Neutrophil (primary cell): ENCODE results near the gene EPHA3.

Experiments
- H3K27ac ChIP-seq: fragments of 200-600 bp; sonication (generic); 2 replicates; pipeline ENCODE4 v1.5.1; 2016; ENCODE audit warnings: mild to moderate bottlenecking, moderate library complexity
- H3K27me3 ChIP-seq: fragments of 200-600 bp; sonication (generic); 2 replicates; pipeline ENCODE4 v1.6.0; 2016; ENCODE audit warnings: mild to moderate bottlenecking
- H3K36me3 ChIP-seq: fragments of 200-600 bp; sonication (generic); 2 replicates; pipeline ENCODE4 v1.5.1; 2017
- H3K4me1 ChIP-seq, 2 experiments: fragments of 200-600 bp in 1 of 2; sonication (generic) in 1 of 2; 1 replicate in 1 of 2; 2 replicates in 1 of 2; pipeline versions ENCODE4 v1.5.1 to v1.6.1; 2013 to 2016; ENCODE audit warnings: low read depth in 1 of 2, low read length in 1 of 2, mild to moderate bottlenecking in 1 of 2, moderate library complexity in 1 of 2; ENCODE audit not compliant: control insufficient read depth in 1 of 2, insufficient read depth in 1 of 2
- H3K4me3 ChIP-seq, 2 experiments: fragments of 200-600 bp in 1 of 2; sonication (generic) in 1 of 2; 1 replicate in 1 of 2; 2 replicates in 1 of 2; pipeline ENCODE4 v1.5.1; 2013 to 2016; ENCODE audit warnings: low read depth in 1 of 2, low read length in 1 of 2, mild to moderate bottlenecking in 1 of 2, moderate library complexity in 1 of 2
- H3K9me3 ChIP-seq: fragments of 200-600 bp; sonication (generic); 2 replicates; pipeline ENCODE4 v1.5.1; 2016
- TF ChIP-seq, protein P1 (sequence below): fragments of 200-600 bp; sonication (generic); IDR thresholded peaks from 2 replicates; pipeline ENCODE4 v1.5.1; 2016; ENCODE audit warnings: antibody characterized with exemption

Gene EPHA3

DNA sequence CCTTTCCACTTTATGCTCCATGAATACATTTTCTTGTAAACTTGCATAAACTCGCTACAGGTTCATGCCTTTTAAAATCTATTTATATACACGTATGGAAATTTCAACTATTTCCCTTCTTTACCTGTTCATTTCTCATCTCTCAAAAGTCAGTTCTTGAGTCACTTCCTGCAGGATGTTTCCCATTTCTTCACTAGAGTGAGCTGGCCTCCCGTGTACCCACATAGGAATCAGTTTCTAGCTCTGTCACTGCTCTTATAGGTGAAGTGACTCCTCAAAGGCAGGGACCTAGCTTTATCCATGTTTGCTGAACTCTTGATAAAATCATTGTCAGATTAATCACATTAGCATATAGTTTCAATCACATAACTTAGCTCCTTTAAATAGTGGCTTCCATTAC, 259.7 kb downstream of the EPHA3 start:
- Histone ChIP-seq H3K4me1 (no peaks in the 10 kb centered on the region), H3K27me3 (no peaks in the 10 kb centered on the region), H3K4me3 (no peak overlapping the region), H3K27ac (no peak overlapping the region), H3K9me3 (no peaks in the 10 kb centered on the region), H3K36me3 (no peaks in the 10 kb centered on the region)
- TF ChIP-seq, protein P1, sequence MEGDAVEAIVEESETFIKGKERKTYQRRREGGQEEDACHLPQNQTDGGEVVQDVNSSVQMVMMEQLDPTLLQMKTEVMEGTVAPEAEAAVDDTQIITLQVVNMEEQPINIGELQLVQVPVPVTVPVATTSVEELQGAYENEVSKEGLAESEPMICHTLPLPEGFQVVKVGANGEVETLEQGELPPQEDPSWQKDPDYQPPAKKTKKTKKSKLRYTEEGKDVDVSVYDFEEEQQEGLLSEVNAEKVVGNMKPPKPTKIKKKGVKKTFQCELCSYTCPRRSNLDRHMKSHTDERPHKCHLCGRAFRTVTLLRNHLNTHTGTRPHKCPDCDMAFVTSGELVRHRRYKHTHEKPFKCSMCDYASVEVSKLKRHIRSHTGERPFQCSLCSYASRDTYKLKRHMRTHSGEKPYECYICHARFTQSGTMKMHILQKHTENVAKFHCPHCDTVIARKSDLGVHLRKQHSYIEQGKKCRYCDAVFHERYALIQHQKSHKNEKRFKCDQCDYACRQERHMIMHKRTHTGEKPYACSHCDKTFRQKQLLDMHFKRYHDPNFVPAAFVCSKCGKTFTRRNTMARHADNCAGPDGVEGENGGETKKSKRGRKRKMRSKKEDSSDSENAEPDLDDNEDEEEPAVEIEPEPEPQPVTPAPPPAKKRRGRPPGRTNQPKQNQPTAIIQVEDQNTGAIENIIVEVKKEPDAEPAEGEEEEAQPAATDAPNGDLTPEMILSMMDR = no peak

DNA sequence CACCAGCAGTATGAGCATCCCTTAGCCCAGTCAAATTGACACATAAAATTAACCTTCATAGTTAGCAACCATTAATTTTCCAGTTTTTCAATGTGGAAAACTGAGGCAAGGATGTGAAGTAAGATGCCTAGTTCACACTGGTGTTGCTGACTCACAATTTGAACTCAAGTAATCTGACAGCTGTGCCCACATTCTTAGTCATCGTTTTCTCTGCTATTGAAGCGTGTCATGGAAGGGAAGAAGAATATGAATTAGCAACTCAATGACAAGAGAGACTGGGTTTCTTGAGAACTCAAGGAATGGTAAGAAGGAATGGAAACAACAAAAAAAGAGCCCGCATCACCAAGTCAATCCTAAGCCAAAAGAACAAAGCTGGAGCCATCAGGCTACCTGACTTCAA, 261.4 kb downstream of the EPHA3 start:
- H3K4me1 ChIP-seq = no peaks in the 10 kb centered on the region
- H3K9me3 ChIP-seq = no peaks in the 10 kb centered on the region
- TF ChIP-seq, protein P1 = no peak
- no peaks in the 10 kb centered on the region for H3K36me3 ChIP-seq
- H3K27me3 ChIP-seq = no peaks in the 10 kb centered on the region
- no peak overlapping the region for H3K27ac ChIP-seq
- H3K4me3 ChIP-seq = no peak overlapping the region

DNA sequence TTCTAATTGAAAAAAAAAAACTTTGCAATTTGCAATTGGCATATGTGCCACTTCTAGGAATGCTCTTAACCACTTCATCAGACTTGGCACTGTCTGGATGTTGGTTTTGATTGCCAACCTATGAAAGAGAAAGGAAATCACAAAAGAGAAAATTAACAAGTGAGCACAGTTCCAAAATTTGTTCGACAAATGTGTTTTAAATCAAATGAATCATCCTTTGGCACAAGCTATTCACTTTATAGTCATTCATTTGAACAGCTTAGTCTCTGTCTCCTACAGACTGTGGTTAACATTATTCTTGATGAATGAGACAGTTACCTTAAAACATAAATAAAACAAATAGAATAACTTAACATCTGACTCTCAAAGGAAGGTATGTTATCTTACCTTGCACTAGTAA, 265.0 kb downstream of the EPHA3 start:
- Histone ChIP-seq H3K4me1 (no peaks in the 10 kb centered on the region), H3K27ac (no peak overlapping the region), H3K36me3 (no peaks in the 10 kb centered on the region), H3K9me3 (no peaks in the 10 kb centered on the region), H3K27me3 (no peaks in the 10 kb centered on the region), H3K4me3 (no peak overlapping the region)
- TF ChIP-seq, protein P1 = no peak

DNA sequence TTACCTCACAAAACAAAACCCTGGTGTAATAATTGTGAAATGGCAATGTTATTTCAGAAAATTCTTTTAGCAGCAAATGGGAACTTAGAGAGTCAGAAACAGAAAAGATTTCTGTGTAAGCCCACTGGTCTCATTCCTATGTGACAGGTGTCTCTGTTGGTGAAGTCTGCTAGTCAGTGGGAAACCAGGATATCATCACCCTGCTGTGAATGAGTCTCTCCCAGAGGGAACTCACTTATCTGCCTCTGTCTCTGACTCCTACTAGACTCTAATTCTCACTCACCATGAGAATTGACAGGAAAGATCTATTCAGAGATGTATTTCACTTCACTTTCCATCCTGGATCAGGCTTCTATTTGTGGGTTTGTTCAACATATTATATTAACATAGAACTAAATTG, 266.0 kb downstream of the EPHA3 start:
- H3K27ac ChIP-seq = no peak overlapping the region
- H3K4me1 ChIP-seq = no peaks in the 10 kb centered on the region

DNA sequence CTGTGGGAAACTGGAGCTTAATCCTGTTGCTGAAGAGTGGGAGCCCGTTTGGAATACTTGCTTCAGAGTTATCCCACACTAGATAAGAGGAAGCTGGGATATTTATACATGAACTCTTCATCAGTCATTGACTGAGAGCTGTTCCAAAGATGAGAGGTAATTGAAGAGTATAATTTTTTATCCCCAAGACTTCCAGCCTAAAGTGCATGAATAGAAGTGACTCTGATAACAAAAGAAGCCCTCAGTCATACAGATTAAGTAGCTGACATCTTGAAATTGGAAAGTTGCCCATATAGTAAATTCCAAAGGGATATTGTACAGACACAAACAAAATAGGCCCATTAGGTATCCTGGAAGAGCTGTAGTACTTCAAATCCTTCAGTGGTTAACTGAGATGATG, 268.0 kb downstream of the EPHA3 start:
- TF ChIP-seq, protein P1 = no peak
- H3K9me3 ChIP-seq = no peaks in the 10 kb centered on the region
- no peaks in the 10 kb centered on the region for H3K27me3 ChIP-seq
- H3K4me3 ChIP-seq = no peak overlapping the region
- H3K27ac ChIP-seq = no peak overlapping the region
- no peaks in the 10 kb centered on the region for H3K4me1 ChIP-seq
- no peaks in the 10 kb centered on the region for H3K36me3 ChIP-seq

More for the DNA sequence above, 266.0 kb downstream of the EPHA3 start:
- Histone ChIP-seq H3K36me3 (no peaks in the 10 kb centered on the region), H3K27me3 (no peaks in the 10 kb centered on the region), H3K4me3 (no peak overlapping the region), H3K9me3 (no peaks in the 10 kb centered on the region)
- TF ChIP-seq, protein P1 = no peak

DNA sequence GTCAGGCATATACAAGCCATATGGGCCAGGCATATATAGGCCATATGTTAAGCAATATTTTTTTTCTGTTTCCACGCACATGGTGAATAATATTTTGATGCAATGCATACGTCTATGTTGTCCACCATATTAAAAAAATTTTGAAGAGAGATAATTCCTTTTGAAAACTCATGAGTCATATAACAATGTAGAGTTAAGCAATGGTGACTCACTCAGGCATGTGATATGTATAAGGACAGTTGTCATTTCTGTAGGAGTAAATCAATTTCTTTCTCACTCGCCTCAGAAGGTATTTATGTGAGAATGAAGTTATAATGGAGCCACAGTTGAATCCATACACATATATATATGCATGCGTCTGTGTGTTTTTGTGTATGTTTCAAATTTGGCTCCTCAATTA, 272.6 kb downstream of the EPHA3 start:
- H3K4me1 ChIP-seq = no peaks in the 10 kb centered on the region
- TF ChIP-seq, protein P1 = no peak
- no peak overlapping the region for H3K27ac ChIP-seq
- no peaks in the 10 kb centered on the region for H3K9me3 ChIP-seq
- no peaks in the 10 kb centered on the region for H3K27me3 ChIP-seq
- H3K36me3 ChIP-seq = no peaks in the 10 kb centered on the region
- no peak overlapping the region for H3K4me3 ChIP-seq
